HG03565 (cell line): ENCODE results near the gene GH2.
"Not testable (repeated sequence)": the region's sequence is repeated elsewhere in the genome, so short reads cannot be mapped to it uniquely, and the experiment has no call there.

Source experiments
- ATAC-seq: cut with Tn5 transposase; IDR thresholded peaks from one replicate; pipeline ENCODE4 v1.9.1; 2021; ENCODE audit warnings: mild to moderate bottlenecking, moderate library complexity; ENCODE audit not compliant: unreplicated experiment

GH2 gene

DNA sequence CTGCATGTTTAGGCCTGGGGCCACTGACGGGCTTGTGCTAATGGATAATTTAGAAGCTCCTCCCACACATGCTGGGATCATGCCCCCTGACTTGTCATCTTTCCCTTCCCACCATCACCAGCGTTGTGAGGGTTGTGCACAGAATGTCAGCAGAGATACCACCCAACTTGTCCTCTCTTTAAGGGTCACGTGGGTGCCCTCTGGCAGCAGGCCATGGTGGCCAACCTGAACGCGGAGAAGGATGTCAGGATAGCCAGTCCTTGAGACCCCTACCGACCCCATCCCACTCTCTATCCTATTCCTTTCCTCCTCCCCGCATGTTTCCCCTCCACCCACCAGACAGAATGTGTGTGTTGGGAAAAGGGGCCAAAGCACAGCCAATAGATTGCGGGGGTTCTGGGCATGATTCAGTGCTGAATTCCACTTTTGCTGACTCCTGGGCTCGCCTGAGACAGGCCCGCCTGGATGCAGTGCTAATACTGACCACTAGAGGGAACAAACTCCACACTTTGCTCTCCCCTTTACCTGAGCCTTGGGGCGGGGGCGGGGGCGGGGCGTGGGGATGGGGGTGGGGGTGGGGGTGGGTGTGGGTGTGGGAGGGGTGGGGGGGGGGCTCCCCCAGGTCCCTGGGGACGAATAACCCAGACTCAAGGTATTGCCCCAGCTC lies at the start of gene GH2:
Gene GH2, minus strand, starts transcription at position 10 of the 667 bp plus-strand sequence. CDS start 143 bp downstream, outside the sequence.
- ATAC-seq, result no peak

DNA sequence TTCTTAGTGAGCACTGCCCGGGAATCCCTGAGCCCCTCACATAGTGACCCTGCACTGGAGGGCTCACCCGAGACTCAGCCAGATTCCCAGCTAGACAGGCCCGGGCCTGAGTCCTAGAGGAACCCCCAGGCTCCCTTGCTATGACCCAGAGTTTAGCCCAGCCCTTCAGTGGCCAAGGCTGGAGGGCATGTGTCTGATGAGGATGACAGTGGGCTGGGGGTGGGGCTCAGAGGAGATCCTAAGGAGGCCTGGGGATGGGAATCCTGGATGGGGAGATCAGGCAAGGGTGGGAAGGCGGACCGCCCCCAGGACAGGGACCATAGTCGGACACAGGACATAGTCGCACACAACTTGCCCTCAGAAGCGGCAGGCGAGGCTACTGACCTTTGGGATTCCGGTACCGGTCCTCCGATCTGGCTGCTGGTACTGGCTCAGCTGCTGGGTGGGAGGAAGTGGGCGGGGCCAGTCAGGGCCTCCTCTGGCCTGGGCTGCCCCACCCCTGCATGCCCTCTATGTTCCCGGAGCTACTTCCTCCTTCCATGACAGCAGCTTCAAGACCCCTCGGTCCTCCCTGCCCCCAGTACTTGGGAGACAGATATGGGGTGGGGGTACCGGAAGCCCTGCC lies 49.3 kb upstream of the GH2 start:
- ATAC-seq, result no peak

GRCh38 chr17:63929860-63930766 lies 48.4 kb upstream of the GH2 start:
- ATAC-seq, result no peak

DNA sequence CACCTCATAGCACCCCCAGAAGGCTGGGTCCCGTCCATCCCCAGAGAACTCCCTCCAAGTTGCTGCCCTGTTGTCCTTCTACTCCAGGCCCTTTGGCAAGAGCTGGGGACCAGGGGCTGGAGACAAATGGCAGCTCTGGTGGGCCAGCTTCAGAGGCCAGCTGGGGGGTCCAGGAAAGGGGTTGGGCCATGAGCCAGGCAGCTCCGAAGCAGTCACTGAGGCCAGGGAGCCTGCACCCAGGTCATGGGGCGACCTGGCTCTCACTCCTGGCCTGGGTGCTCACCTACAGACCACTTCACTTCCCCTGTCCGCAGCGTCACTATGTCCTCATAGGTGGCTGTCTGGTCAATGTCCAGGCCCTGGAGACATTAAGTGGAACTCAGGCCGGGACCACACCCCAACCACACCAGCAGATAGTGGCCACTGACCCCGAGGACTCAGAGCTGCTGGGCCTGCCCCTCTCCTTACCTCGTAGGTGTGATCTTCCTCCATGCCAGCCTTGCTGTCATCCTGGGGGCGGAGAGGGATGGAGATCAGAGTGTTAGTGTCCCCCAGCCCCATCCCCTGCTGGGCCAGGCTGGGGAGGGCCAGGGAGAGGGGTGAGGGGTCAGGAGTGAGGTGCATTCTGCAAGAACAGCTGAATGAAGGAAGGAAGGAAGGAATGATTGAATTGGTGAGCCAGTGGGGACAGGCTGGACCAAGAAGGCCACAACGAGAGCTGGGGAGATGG lies 47.4 kb upstream of the GH2 start:
- no peak for ATAC-seq

DNA sequence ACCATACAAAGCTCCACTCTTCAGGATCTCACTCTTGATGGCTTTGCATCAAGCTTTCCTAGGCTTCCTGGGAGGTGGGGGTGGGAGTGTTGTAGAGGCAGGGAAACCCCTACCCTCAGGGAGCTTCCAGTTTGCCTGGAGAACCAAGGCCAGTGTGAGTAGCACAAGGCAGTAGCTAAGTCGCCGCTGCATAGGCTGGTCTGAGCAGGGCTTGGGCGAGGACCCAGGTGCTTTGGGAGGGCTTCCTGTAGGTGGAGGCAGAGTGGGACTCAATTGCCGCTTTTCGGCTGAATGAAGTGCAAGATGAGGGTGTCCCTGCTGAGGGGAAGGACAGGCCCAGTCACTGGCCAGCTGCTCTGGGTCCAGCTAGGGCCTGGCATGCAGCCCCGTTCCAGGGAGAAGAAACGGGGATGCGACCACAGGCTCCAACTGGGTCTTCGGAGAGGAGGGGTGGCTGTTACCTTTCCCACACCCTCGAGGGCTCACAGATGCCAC lies 46.5 kb upstream of the GH2 start:
- ATAC-seq, result no peak

- no peak for ATAC-seq
These were observed 45.9 kb upstream of the GH2 start for GRCh38 chr17:63927464-63928171.

DNA sequence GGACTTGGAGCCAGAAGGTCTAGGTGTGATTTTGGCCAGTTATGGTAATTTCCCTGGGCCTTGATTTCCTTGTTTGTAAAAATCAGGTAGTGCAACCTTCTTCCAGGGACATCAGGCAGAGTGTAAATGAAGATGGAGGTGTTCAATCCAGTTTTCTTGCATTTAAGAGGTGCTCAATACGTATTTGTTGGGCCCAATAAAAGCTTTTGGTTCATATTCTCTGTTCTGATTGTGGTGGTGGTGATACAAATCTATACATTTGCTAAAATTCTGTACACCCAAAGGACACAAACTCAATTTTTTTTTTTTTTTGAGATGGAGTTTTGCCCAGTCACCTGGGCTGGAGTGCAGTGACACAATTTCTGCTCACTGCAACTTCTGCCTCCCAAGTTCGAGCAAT lies 44.4 kb upstream of the GH2 start:
- ATAC-seq, result no peak

DNA sequence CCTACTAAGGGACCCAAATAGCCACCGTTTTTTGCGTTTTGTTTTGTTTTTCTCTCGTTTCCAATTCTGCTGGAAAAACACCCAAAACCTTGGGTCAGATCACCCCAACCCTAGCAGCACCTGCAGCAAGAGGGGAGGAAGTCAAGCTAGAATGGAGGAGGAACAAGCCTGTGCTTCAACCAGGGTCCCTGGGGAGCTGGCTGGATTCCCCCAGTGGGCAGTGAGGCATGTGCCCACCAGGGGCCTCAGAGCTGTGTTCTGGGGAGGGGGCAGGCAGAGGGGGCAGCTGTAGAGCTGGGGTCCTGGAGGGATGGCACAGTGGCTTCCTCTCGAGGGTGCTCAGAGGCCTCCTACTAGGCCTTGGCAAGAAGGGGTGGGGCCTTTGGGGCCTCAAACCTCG lies 43.9 kb upstream of the GH2 start:
- no peak for ATAC-seq

- ATAC-seq, result not testable (repeated sequence)
These were observed 40.7 kb upstream of the GH2 start for GRCh38 chr17:63922402-63922801.

DNA sequence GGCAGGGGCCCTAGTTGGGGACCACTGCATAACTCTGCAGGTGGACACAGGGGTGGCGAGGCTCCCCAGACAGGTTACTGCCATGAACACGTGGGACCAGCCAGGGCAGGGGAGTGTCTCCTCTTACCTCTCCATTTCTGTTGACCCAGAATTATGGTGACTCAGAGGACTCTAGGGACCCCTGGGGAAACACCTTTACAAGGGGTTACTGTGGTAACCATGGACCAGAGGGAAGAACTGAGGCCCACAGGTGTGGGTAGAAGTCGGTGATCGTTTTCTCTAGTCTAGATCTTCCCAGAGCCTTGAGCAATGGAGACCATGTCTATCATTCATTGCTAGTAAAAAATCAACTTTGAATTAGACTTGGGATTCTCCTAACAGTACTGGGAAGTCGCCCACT lies 39.0 kb upstream of the GH2 start:
- not testable (repeated sequence) for ATAC-seq

- not testable (repeated sequence) for ATAC-seq
These were observed 38.3 kb upstream of the GH2 start for GRCh38 chr17:63920050-63920449.

GRCh38 chr17:63919311-63919723 lies 37.6 kb upstream of the GH2 start:
- no peak for ATAC-seq

GRCh38 chr17:63918789-63919305 lies 37.1 kb upstream of the GH2 start, which contains the start of gene GH1:
GH1 (minus strand) TSS chr17:63918839; CDS start chr17:63918776, 63 bp downstream.
- ATAC-seq, result not testable (repeated sequence)

- ATAC-seq, result no peak
These were observed 36.6 kb upstream of the GH2 start for GRCh38 chr17:63918305-63918704.

- ATAC-seq, result no peak
These were observed 35.9 kb upstream of the GH2 start for GRCh38 chr17:63917646-63918045.

- not testable (repeated sequence) for ATAC-seq
These were observed 35.5 kb upstream of the GH2 start for GRCh38 chr17:63917206-63917605.

- ATAC-seq, result no peak
These were observed 34.9 kb upstream of the GH2 start for GRCh38 chr17:63916566-63917185.

DNA sequence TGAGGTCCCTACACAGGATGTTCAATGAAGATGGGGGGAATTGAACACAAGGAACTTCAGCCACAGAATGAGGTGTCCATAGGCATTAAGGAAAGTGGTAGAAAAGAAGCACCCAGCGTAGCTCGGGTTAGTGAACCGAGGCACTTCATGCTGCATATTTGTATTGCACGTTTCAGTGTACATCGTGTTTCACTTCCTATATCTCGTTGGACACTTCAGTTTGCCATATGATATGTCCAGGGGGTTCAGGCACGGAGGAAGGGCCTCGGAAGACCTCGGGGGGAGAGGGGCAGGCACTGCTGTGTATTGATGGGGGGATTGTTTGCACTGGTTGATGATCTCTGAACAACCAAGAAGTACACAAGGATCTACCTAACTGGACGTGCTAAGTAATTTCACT lies 34.0 kb upstream of the GH2 start:
- not testable (repeated sequence) for ATAC-seq

GRCh38 chr17:63914471-63914870 lies 32.7 kb upstream of the GH2 start:
- ATAC-seq, result no peak
